Astrocyte (in vitro differentiated cells and primary cell): ENCODE measurements around the gene VPS13D. TPM values are rescaled to one million over a fixed set of nuclear protein-coding genes. Genes with fewer than 3 reads are reported as not detected.

Experiments used
- DNase-seq: peaks from one replicate; pipeline ENCODE4 v3.0.0-alpha.2; 2010; ENCODE audit warnings: low read depth
- FAIRE-seq: peaks from 2 replicates; lab custom pipeline; 2011; peaks lifted over from hg19 to GRCh38; lab: Jason Lieb, UNC
- H2AFZ ChIP-seq: 2 replicates; pipeline ENCODE4 v1.6.0; 2012; ENCODE audit warnings: low read depth, low read length, inconsistent platforms
- H3K27ac ChIP-seq: 2 replicates; pipeline ENCODE4 v1.5.1; 2011; ENCODE audit warnings: low read depth, low read length, inconsistent platforms
- H3K27me3 ChIP-seq: 2 replicates; pipeline ENCODE4 v1.6.0; 2011; ENCODE audit warnings: low read length, inconsistent platforms; ENCODE audit not compliant: insufficient read depth
- H3K36me3 ChIP-seq: 2 replicates; pipeline ENCODE4 v1.5.1; 2011; ENCODE audit warnings: low read length, inconsistent platforms; ENCODE audit not compliant: insufficient read depth
- H3K4me1 ChIP-seq: 2 replicates; pipeline ENCODE4 v1.5.1; 2011; ENCODE audit warnings: low read length, inconsistent platforms; ENCODE audit not compliant: insufficient read depth
- H3K4me2 ChIP-seq: 2 replicates; pipeline ENCODE4 v1.6.0; 2012; ENCODE audit warnings: low read length, inconsistent platforms
- H3K4me3 ChIP-seq: 2 replicates; pipeline ENCODE4 v1.5.1; 2011; ENCODE audit warnings: low read depth, mild to moderate bottlenecking, low read length, inconsistent platforms; ENCODE audit not compliant: insufficient read depth
- H3K79me2 ChIP-seq: 2 replicates; pipeline ENCODE4 v1.6.0; 2012; ENCODE audit warnings: mild to moderate bottlenecking, low read length, inconsistent platforms; ENCODE audit not compliant: insufficient read depth
- H3K9ac ChIP-seq: 2 replicates; pipeline ENCODE4 v1.6.0; 2012; ENCODE audit warnings: mild to moderate bottlenecking, low read length, inconsistent platforms
- H3K9me3 ChIP-seq: 2 replicates; pipeline ENCODE4 v1.5.1; 2012; ENCODE audit warnings: low read depth, mild to moderate bottlenecking, low read length, inconsistent platforms; ENCODE audit not compliant: insufficient read depth
- H4K20me1 ChIP-seq: 2 replicates; pipeline ENCODE4 v1.6.0; 2012; ENCODE audit warnings: low read length, inconsistent platforms; ENCODE audit not compliant: insufficient read depth
- H3K27ac Mint-ChIP-seq: one replicate; pipeline ENCODE4 v1.8.0; 2021; ENCODE audit warnings: mild to moderate bottlenecking, mixed read lengths; ENCODE audit not compliant: unreplicated experiment
- H3K27me3 Mint-ChIP-seq: one replicate; pipeline ENCODE4 v1.8.0; 2021; ENCODE audit warnings: low read depth, mixed read lengths; ENCODE audit not compliant: unreplicated experiment
- H3K36me3 Mint-ChIP-seq: one replicate; pipeline ENCODE4 v1.8.0; 2021; ENCODE audit warnings: low read depth, mixed read lengths; ENCODE audit not compliant: unreplicated experiment
- H3K4me1 Mint-ChIP-seq: one replicate; pipeline ENCODE4 v1.8.0; 2021; ENCODE audit warnings: low read depth, mixed read lengths; ENCODE audit not compliant: unreplicated experiment
- H3K4me3 Mint-ChIP-seq: one replicate; pipeline ENCODE4 v1.8.0; 2021; ENCODE audit warnings: mild to moderate bottlenecking, moderate library complexity, mixed read lengths; ENCODE audit not compliant: unreplicated experiment
- H3K9me3 Mint-ChIP-seq: one replicate; pipeline ENCODE4 v1.8.0; 2021; ENCODE audit warnings: mild to moderate bottlenecking, mixed read lengths; ENCODE audit not compliant: unreplicated experiment
- EZH2 ChIP-seq: IDR thresholded peaks from 2 replicates; pipeline ENCODE4 v1.6.1; 2012; ENCODE audit warnings: mild to moderate bottlenecking, low read length, inconsistent platforms; ENCODE audit not compliant: insufficient read depth
- total RNA-seq: library from RNA; stranded (reverse); gene quantifications from 2 replicates; pipeline ENCODE4 v1.2.1, GENCODE V29; 2021
- TF ChIP-seq, protein P1 (sequence below): IDR thresholded peaks from 2 replicates; pipeline ENCODE4 v1.5.1; 2011; ENCODE audit warnings: low read depth, mild to moderate bottlenecking, inconsistent platforms, low read length, moderate library complexity; ENCODE audit not compliant: insufficient read depth

VPS13D gene
- total RNA-seq, 1 donor from 2014 or later = 25.9 TPM

GRCh38 chr1:12473596-12474362, 243.9 kb downstream of the VPS13D start:
- H2AFZ ChIP-seq = no peak overlapping the region
- FAIRE-seq (no peak), DNase-seq (peak; percentile 92)
- Mint-ChIP-seq H3K27me3 (no peaks in the 10 kb centered on the region), H3K36me3 (peaks cover 10% of the 10 kb centered on the region), H3K27ac (no peak overlapping the region), H3K4me3 (no peak overlapping the region), H3K4me1 (peaks cover 8% of the 10 kb centered on the region), H3K9me3 (peaks cover 2% of the 10 kb centered on the region)
- no peaks in the 10 kb centered on the region for H4K20me1 ChIP-seq
- no peak overlapping the region for H3K4me3 ChIP-seq
- H3K9me3 ChIP-seq = no peaks in the 10 kb centered on the region
- no peaks in the 10 kb centered on the region for H3K79me2 ChIP-seq
- H3K27ac ChIP-seq = no peak overlapping the region
- no peak overlapping the region for H3K9ac ChIP-seq
- no peak for TF ChIP-seq EZH2
- TF ChIP-seq, protein P1, sequence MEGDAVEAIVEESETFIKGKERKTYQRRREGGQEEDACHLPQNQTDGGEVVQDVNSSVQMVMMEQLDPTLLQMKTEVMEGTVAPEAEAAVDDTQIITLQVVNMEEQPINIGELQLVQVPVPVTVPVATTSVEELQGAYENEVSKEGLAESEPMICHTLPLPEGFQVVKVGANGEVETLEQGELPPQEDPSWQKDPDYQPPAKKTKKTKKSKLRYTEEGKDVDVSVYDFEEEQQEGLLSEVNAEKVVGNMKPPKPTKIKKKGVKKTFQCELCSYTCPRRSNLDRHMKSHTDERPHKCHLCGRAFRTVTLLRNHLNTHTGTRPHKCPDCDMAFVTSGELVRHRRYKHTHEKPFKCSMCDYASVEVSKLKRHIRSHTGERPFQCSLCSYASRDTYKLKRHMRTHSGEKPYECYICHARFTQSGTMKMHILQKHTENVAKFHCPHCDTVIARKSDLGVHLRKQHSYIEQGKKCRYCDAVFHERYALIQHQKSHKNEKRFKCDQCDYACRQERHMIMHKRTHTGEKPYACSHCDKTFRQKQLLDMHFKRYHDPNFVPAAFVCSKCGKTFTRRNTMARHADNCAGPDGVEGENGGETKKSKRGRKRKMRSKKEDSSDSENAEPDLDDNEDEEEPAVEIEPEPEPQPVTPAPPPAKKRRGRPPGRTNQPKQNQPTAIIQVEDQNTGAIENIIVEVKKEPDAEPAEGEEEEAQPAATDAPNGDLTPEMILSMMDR = no peak
- no peaks in the 10 kb centered on the region for H3K36me3 ChIP-seq
- H3K4me1 ChIP-seq = peaks cover 41% of the 10 kb centered on the region
- H3K27me3 ChIP-seq = no peaks in the 10 kb centered on the region
- H3K4me2 ChIP-seq = peak overlapping the region; percentile 2

DNA sequence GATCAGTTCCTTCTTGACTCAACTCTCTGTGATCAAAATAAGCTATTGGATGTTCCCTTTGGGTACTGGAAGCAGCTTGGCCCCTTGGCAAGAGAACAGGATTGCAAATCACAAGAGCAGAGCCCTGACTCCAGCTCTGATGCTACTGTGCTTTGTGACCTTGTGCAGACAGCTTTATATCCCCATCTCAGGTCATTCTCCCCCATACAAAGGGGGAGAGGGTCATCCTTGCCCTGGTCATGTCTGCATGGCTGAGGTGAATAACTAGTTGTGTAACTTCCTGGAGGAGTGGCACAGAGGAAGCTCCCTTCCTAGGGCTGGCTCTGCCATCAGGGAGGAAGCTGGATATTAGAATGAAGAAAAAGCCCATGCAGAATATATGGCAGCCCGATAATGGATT, 245.3 kb downstream of the VPS13D start:
- H3K4me1 Mint-ChIP-seq = peaks cover 8% of the 10 kb centered on the region
- Histone ChIP-seq H2AFZ (no peak overlapping the region), H4K20me1 (no peaks in the 10 kb centered on the region), H3K4me3 (no peak overlapping the region), H3K27ac (peak overlapping the region; percentile 49), H3K4me2 (no peak overlapping the region), H3K9me3 (no peaks in the 10 kb centered on the region), H3K9ac (no peak overlapping the region), H3K4me1 (peaks cover 54% of the 10 kb centered on the region), H3K79me2 (no peaks in the 10 kb centered on the region), H3K36me3 (no peaks in the 10 kb centered on the region), H3K27me3 (no peaks in the 10 kb centered on the region)
- H3K27ac Mint-ChIP-seq = no peak overlapping the region
- H3K36me3 Mint-ChIP-seq = peaks cover 12% of the 10 kb centered on the region
- H3K27me3 Mint-ChIP-seq = no peaks in the 10 kb centered on the region
- DNase-seq = no peak
- no peak for FAIRE-seq
- TF ChIP-seq, protein P1 = no peak
- no peak for TF ChIP-seq EZH2
- H3K9me3 Mint-ChIP-seq = peaks cover 4% of the 10 kb centered on the region
- no peak overlapping the region for H3K4me3 Mint-ChIP-seq

GRCh38 chr1:12475530-12475934, 245.7 kb downstream of the VPS13D start:
- peak overlapping the region; percentile 49 for H3K27ac ChIP-seq
- peaks cover 4% of the 10 kb centered on the region for H3K9me3 Mint-ChIP-seq
- peak overlapping the region; percentile 8 for H3K4me3 Mint-ChIP-seq
- TF ChIP-seq, protein P1 = no peak
- TF ChIP-seq EZH2 = no peak
- FAIRE-seq (no peak), DNase-seq (peak; percentile 90)
- no peak overlapping the region for H3K4me3 ChIP-seq
- H3K36me3 Mint-ChIP-seq = peaks cover 14% of the 10 kb centered on the region
- no peak overlapping the region for H2AFZ ChIP-seq
- H3K27me3 ChIP-seq = no peaks in the 10 kb centered on the region
- H3K79me2 ChIP-seq = no peaks in the 10 kb centered on the region
- H3K4me1 Mint-ChIP-seq = peaks cover 13% of the 10 kb centered on the region
- H3K4me1 ChIP-seq = peaks cover 59% of the 10 kb centered on the region
- no peaks in the 10 kb centered on the region for H3K27me3 Mint-ChIP-seq
- H3K9ac ChIP-seq = no peak overlapping the region
- no peak overlapping the region for H3K27ac Mint-ChIP-seq
- H3K4me2 ChIP-seq = peak overlapping the region; percentile 6
- no peaks in the 10 kb centered on the region for H3K36me3 ChIP-seq
- no peaks in the 10 kb centered on the region for H4K20me1 ChIP-seq
- no peaks in the 10 kb centered on the region for H3K9me3 ChIP-seq
